OCI-M2 (cell line): ENCODE data around the gene SNX19.
"Not testable (repeated sequence)": the region's sequence is repeated elsewhere in the genome, so short reads cannot be mapped to it uniquely, and the experiment has no call there.

Experiments
- DNase-seq: peaks from one replicate; lab custom pipeline; 2025; ENCODE audit not compliant: unreplicated experiment; lab: John Stamatoyannopoulos, UW

The SNX19 gene

DNA sequence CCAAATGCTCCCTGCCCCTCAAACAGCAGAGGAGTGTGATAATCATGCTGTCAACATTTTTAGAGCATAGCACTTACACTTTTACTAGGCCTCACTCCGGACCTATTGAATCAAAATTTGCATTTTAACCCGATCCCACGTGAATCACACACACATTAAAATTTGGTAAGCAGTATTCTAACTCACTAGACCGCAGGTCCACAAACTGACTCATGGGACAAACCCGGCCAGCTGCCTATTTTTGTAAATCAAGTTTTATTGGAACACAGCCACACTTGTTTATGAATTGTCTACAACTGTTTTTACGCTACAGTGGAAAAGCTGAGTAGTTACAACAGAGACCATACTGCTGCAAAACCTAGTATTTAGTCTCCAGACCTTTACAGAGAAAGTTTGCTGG, 43.3 kb downstream of the SNX19 start:
- no peak for DNase-seq

DNA sequence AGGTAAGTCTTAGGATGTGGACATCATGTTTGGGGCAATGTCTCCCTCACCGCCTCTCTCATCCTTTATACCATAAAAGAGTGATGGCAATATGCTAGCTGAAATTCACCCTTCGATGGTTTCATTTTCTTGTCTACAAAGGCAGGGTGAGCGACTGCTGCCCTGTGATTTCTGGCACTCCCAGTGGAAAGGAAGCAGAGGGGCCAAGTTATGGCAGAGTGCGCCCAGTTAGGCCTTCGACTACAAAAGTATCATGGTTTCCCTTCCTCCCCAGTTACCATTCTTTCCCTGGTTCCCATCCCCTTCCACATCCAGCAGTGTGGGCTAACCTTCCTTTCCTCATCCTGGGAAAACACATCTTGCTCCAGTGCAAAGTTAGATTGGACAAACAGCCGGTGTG, 43.8 kb downstream of the SNX19 start:
- DNase-seq: no peak

- DNase-seq: no peak
Observed at GRCh38 chr11:130872102-130872501, 44.2 kb downstream of the SNX19 start.

DNA sequence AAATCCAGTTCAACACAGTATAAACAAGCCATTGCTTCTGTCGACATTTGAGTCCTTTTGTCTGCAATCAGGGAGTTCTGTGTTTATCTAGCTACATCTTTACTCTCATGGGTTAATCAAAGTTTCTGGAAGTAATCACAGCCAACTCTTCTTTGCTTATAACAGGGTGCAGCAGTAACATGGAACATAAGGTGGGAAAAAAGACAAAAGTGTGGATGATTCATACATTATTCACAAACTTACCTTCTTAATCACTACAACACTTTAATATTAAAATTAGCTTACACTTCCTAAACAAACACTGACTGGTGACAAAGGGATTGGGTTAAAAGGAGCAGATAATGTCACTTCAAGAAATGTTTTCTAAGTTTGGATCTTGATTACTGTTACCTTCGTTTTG, 44.7 kb downstream of the SNX19 start:
- no peak for DNase-seq

GRCh38 chr11:130868721-130869390, 47.4 kb downstream of the SNX19 start:
- DNase-seq: no peak

DNA sequence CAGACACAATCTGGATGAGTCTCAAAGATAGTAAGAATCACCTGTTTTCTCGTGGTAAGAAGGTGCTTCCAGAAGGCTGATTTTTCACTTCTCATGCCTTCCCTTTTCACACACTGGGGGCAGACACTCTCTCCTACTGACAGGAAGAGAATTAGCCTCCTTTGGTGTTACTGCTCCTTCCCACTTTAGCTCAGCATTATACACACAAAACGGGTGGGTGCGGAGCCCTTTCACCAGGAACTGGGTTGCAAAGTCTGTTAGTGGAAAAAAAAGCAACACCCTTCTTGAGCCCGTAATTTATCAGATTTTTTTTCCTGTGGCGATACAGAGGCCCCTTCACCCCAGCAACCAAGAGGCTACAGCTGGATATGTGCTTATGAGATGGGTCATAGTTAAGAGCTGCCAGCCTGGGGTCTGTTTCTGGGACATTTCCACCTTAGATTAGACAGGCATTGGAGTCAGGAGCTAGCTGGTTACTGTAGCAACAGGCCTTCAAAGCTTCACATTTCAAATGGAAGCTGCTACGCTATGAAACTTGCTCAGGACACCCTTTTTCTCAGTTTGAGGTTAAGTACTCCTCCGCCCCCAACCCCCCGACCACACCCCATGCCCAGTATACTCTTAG, 48.1 kb downstream of the SNX19 start:
- DNase-seq: no peak

- DNase-seq: no peak
Observed at GRCh38 chr11:130866831-130867230, 49.4 kb downstream of the SNX19 start.

- no peak for DNase-seq
Observed at GRCh38 chr11:130865774-130866114, 50.5 kb downstream of the SNX19 start.

- DNase-seq: no peak
Observed at GRCh38 chr11:130865091-130865773, 51.0 kb downstream of the SNX19 start.

DNA sequence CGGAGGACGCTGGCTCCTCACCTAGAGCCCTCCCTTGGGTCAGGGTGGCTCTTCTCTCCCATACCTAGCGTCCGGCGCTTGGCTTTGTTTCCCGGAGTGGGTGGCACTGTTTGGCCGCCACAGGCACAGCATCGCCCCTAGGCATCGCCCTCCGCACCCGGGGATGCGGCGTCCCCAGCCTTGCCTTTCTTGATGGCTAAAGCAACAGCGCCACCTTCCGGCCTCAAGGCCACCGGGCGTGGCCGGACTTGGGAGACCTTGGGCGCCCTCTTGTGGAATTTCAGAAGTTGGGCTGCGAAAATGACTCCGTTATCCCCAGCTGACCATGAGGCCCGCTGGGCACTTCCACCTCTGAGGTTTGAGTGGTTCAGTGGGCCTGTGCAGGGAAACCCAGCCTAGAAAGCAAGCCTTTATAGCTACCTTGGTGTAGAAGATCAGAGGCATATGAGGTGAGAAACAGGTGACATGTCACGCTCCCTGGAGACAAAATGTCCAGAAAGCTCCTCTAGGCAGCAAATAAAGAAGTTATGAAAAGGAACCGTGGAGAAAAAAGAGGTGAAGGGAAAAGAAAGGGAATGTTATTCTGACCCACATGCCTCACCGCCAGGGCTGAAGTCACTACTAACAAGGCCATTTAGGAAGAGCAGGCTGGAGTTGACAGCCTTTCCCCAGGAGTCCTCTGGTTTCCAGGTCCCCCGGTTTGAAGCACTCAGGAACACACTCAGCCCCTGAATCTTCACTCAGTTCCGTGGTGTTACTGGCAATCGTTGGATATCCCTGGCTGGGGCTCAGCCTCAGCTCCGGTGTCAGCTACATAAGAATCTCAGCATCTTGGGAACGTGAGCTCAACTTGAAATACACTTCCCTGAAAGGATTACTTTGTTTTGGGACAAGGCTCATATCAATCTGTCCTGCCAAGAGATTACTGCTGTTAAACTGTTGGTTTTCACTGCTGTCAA, 54.1 kb downstream of the SNX19 start:
- no peak for DNase-seq

- no peak for DNase-seq
Observed at GRCh38 chr11:130861283-130861682, 55.0 kb downstream of the SNX19 start.

GRCh38 chr11:130859886-130860285, 56.4 kb downstream of the SNX19 start:
- no peak for DNase-seq

DNA sequence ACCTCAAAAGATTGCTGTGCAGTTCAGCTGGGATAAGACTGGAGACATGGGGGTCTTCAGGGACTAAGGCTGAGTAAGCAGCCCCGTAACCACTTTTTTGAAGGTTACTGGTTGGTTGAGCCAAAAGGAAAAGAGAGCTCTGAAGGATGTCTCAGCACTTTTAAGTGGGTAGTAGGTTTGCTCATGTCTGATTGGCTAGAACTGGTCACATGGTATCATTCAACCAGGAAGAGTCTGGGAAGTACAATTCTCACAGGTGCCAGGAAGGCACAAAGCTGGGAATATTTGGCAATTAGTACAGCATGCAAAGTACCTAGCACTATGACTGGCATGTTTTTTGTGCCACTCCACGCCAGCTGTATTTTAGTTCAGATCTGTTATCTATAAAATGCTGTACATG, 58.1 kb downstream of the SNX19 start:
- no peak for DNase-seq

- not testable (repeated sequence) for DNase-seq
Observed at GRCh38 chr11:130855707-130856106, 60.6 kb downstream of the SNX19 start.

- DNase-seq: no peak
Observed at GRCh38 chr11:130854483-130854882, 61.8 kb downstream of the SNX19 start.

DNA sequence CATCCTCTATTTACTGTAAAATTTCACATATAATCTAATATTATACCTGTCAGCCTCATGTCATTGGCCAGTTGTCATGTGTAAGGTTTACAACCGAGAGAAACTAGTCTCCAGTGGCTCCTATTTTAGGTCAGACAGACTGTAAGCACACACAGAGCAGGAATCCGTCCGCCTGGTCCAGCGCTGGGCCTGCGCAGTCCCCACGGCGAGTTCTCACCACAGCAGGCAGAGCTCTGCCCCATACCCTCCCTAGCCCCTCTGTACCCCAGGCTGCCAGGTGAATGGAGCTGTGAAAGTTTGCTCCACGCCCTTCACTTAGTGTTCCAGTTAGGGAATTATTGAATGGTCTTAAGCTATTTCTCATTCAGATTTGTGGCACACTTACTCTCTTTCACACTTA, 63.7 kb downstream of the SNX19 start:
- DNase-seq: no peak

GRCh38 chr11:130850185-130850944, 65.9 kb downstream of the SNX19 start:
- no peak for DNase-seq

DNA sequence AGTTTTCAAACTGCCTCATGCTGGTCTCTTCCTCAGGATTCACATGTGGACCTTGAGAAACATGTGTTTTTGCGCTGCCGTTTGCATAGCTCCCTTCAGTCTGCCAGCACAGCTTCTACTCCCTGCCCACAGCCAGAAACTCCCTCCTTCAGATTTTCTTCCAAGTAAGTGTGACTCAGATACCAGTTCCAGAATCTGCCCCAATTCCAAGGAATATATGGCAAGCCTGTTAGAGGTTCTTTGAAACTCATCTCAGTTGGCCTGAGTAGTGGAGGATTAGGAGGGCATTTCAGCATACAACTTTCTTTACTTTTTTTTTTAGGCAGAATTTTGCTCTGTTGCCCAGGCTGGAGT, 67.1 kb downstream of the SNX19 start:
- no peak for DNase-seq

DNA sequence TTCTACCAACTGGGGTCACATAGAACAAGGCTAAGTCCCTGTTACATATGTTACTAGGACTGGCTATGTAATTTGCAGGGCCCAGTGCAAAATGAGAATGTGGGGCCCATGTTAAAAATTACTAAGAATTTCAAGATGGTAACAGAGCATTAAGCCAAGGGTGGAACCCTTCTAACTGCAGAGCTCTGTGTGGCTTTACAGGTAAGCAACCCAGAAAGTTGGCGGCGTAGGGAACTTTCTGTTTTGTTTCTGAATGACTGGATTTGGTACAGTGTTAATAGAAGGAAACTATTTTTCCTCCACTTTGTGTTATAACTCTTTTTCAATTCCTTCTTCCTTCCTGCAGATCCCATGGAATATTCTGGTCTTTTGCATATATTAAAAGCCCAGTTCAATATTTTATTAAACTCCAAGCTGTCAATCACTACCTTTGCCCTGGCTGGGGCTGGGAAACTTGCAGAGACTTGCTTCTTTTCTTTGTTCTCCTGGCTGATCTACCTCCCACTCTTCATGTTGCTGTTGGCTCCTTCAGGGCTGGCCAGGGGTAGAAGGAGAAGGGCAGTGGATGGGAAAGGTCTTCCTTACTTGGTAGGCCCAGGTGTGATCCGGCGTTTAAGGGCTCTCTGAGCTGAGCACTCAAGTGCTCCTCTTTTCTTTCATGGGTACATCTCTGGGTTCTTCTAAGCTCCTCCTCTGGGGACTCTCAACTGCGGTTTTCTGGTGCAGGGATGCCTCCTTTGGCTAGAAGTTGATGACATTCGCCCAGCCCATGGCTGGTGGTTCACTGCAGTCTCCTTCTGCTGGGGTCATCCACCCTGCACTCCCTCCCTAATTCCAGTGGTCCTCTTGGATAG, 67.7 kb downstream of the SNX19 start:
- DNase-seq: no peak

DNA sequence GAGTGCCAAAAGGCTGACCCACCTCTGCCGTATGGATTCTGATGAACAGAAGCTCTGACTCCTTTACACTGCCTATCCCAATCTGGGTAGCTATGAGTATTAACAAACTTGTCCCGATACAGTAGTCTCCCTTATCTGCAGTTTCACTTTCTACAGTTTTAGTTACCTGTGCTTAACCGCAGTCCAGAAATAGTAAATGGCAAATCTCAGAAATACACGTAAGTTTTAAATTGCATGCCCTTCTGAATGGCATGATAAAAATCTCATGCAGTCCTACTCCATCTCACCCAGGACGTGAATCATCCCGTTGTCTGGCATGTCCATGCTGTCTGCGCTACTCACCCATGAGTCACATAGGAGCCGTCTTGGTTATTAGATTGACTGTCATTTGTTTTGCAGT, 68.8 kb downstream of the SNX19 start:
- DNase-seq: no peak
